Transverse colon (tissue), 4 donors: ENCODE results near the gene ITGAD.

Experiments
- CTCF ChIP-seq, 5 experiments: fragments of 200-600 bp in 3 of 5; fragments of 450-650 bp in 2 of 5; sonication (generic) in 3 of 5; IDR thresholded peaks; 1 replicate in 2 of 5; 2 replicates in 3 of 5; pipeline ENCODE4 v1.5.1; 2016 to 2017; ENCODE audit warnings: antibody characterized with exemption in 5 of 5, inconsistent platforms in 3 of 5, mild to moderate bottlenecking in 2 of 5, moderate library complexity in 1 of 5
- EP300 ChIP-seq: sonication (generic); formaldehyde crosslinking; IDR thresholded peaks from one replicate; pipeline ENCODE4 v1.6.1; 2017; ENCODE audit warnings: antibody characterized with exemption, low read depth
- POLR2A ChIP-seq: fragments of 450-650 bp; IDR thresholded peaks from one replicate; pipeline ENCODE4 v1.6.1; 2016; ENCODE audit warnings: antibody characterized with exemption, mild to moderate bottlenecking, moderate library complexity
- POLR2AphosphoS5 ChIP-seq, 3 donors: sonication (generic); formaldehyde crosslinking; IDR thresholded peaks; one replicate each; pipeline ENCODE4 v1.6.1; 2016; ENCODE audit warnings: antibody characterized with exemption in 3 of 3

GRCh38 chr16:31344712-31345111, 48.4 kb upstream of the ITGAD start:
- TF ChIP-seq POLR2AphosphoS5 (IDR thresholded peaks at IDR 0.05) (no peak), CTCF (IDR thresholded peaks at IDR 0.05) (no peak), POLR2A (no peak), EP300 (no peak)
